NCI-H2227 treated with DMSO at 0.1 percent for 48 hours (cell line): ENCODE data around the gene CMBL.
A peak's percentile ranks its signal among the peaks of the same experiment; 100 is the strongest.
"Not testable (repeated sequence)": the region's sequence is repeated elsewhere in the genome, so short reads cannot be mapped to it uniquely, and the experiment has no call there.

Experiments
- DNase-seq: peaks from one replicate; lab custom pipeline; 2025; lab: John Stamatoyannopoulos, UW

The CMBL gene

GRCh38 chr5:10257870-10258269, 49.8 kb downstream of the CMBL start:
- DNase-seq, result no peak

GRCh38 chr5:10254686-10255085, 53.0 kb downstream of the CMBL start:
- DNase-seq, result no peak

GRCh38 chr5:10253390-10253789, 54.3 kb downstream of the CMBL start:
- no peak for DNase-seq

GRCh38 chr5:10251405-10251804, 56.3 kb downstream of the CMBL start:
- no peak for DNase-seq

GRCh38 chr5:10250806-10251276, 56.9 kb downstream of the CMBL start:
- no peak for DNase-seq

- DNase-seq, result peak; percentile 98
Measured at GRCh38 chr5:10249948-10250805, 57.5 kb downstream of the CMBL start, which contains the start of gene CCT5. TSS of gene CCT5 (plus strand) at chr5:10250280. CDS start at chr5:10250341, 61 bp downstream.

- DNase-seq, result peak; percentile 67
Measured at GRCh38 chr5:10248378-10249260, 59.1 kb downstream of the CMBL start.

GRCh38 chr5:10247217-10247616, 60.5 kb downstream of the CMBL start:
- not testable (repeated sequence) for DNase-seq

- DNase-seq, result no peak
Measured at GRCh38 chr5:10246761-10247160, 60.9 kb downstream of the CMBL start.

- DNase-seq, result no peak
Measured at GRCh38 chr5:10244342-10244944, 63.3 kb downstream of the CMBL start.

GRCh38 chr5:10243660-10244240, 64.0 kb downstream of the CMBL start:
- DNase-seq, result no peak

GRCh38 chr5:10235350-10235749, 72.4 kb downstream of the CMBL start:
- no peak for DNase-seq

GRCh38 chr5:10233505-10233904, 74.2 kb downstream of the CMBL start:
- no peak for DNase-seq

GRCh38 chr5:10233011-10233410, 74.7 kb downstream of the CMBL start:
- DNase-seq, result no peak

GRCh38 chr5:10232386-10232785, 75.3 kb downstream of the CMBL start:
- no peak for DNase-seq

GRCh38 chr5:10229306-10230048, 78.2 kb downstream of the CMBL start:
- DNase-seq, result no peak

- DNase-seq, result no peak
Measured at GRCh38 chr5:10228288-10228687, 79.4 kb downstream of the CMBL start.
